ENCODE results near the gene RNU1-2. TPM values are rescaled to one million over a fixed set of nuclear protein-coding genes. Genes with fewer than 3 reads are reported as not detected.

Gene RNU1-2
- total RNA-seq, 1 donor from 2014 or later: 3,042 TPM

DNA sequence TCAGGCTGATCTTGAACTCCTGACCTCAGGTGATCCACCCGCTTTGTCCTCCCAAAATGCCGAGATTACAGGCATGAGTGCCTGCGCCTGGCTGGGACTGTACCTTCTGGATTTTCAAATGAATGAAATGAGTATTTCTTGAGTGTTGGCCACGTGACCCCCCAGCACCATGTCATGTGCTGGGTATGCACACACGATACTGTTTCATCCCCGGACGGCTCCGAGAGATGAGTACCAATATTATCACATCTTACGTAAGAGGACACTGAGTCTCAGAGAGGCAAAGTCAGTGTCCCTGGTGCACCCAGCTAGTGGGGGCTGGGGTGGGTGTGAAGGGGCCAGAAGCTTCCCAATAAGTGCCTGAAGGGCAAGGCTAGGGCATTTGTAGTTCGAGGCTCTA, 25.2 kb downstream of the RNU1-2 start:
- Mint-ChIP-seq H3K27ac (ENCODE audit: unreplicated experiment) (no peak overlapping the region), H3K9me3 (no peaks in the 10 kb centered on the region), H3K4me1 (peaks cover 44% of the 10 kb centered on the region), H3K36me3 (ENCODE audit: low read depth) (no peaks in the 10 kb centered on the region), H3K27me3 (ENCODE audit: low read depth) (no peaks in the 10 kb centered on the region), H3K4me3 (peak overlapping the region; percentile 78)
- TF ChIP-seq CTCF (conservative IDR thresholded peaks at IDR 0.05): no peak
- DNase-seq (ENCODE audit: low read depth, low spot score): no peak

- peak within 1 kb of the TSS; percentile 84 for H3K27ac Mint-ChIP-seq (ENCODE audit: unreplicated experiment)
- peak within 1 kb of the TSS; percentile 78 for H3K4me3 Mint-ChIP-seq
- DNase-seq (ENCODE audit: low read depth, low spot score): peak; percentile 63
- H3K36me3 Mint-ChIP-seq (ENCODE audit: low read depth): no peaks in the 10 kb centered on the region
- H3K27me3 Mint-ChIP-seq (ENCODE audit: low read depth): no peaks in the 10 kb centered on the region
- no peak for TF ChIP-seq CTCF (conservative IDR thresholded peaks at IDR 0.05)
- no peaks in the 10 kb centered on the region for H3K9me3 Mint-ChIP-seq
- H3K4me1 Mint-ChIP-seq: peaks cover 47% of the 10 kb centered on the region
These were observed 25.8 kb downstream of the RNU1-2 start, which contains the start of gene CROCC for GRCh38 chr1:16921391-16922185. TSS of gene CROCC (plus strand) at chr1:16921931. CDS start at chr1:16922019, 88 bp downstream.

DNA sequence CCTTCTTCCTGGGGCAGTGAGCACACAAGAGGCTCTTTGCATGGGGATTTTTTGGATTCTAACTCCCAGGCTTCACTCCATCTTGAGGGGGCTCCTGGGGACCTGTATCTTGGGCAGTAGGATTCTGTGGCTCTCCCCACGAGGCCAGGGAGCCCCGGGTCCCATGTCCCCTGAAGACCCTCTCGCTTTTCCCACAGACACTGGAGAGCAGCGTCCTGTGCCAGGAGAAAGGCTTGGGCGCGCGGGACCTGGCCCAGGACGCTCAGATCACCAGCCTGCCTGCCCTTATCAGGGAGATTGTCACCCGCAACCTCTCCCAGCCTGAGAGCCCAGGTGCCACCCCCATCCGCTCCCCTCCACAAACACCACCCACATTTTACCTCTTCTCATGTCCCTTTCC, 26.7 kb downstream of the RNU1-2 start:
- Mint-ChIP-seq H3K4me3 (peak overlapping the region; percentile 78), H3K27me3 (ENCODE audit: low read depth) (no peaks in the 10 kb centered on the region), H3K36me3 (ENCODE audit: low read depth) (no peaks in the 10 kb centered on the region), H3K27ac (ENCODE audit: unreplicated experiment) (no peak overlapping the region), H3K9me3 (no peaks in the 10 kb centered on the region), H3K4me1 (peaks cover 56% of the 10 kb centered on the region)
- no peak for DNase-seq (ENCODE audit: low read depth, low spot score)
- TF ChIP-seq CTCF (conservative IDR thresholded peaks at IDR 0.05): no peak

DNA sequence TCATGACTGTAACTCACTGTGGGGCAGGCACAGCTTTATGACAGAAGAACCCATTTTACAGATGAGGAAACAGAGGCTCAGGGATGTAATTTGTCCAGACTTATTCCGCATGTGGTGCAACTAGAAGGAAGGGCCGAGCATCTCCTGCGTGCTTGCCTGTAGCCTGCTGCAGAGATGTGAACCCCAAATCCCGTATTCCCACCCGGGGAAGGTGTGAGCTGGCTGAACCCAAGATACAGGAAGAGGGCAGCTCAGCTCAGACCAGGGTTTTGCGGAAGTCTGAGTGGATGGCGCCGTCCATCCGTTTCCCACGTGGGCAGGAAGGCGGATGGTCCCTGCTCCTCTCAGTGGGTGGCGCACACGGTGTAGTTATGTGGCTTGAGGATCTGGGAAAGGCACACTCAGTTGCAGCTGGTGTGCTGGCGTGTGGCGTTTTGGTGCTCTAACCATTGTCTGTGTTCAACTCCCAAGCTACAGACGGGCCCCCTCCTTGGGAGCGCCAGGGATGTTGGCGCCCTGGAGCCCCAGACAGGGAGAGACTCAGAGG, 27.2 kb downstream of the RNU1-2 start:
- Mint-ChIP-seq H3K36me3 (ENCODE audit: low read depth) (no peaks in the 10 kb centered on the region), H3K4me1 (peaks cover 60% of the 10 kb centered on the region), H3K27me3 (ENCODE audit: low read depth) (no peaks in the 10 kb centered on the region), H3K9me3 (no peaks in the 10 kb centered on the region), H3K27ac (ENCODE audit: unreplicated experiment) (no peak overlapping the region), H3K4me3 (peak overlapping the region; percentile 34)
- TF ChIP-seq CTCF (conservative IDR thresholded peaks at IDR 0.05): no peak
- DNase-seq (ENCODE audit: low read depth, low spot score): no peak

- no peak for DNase-seq (ENCODE audit: low read depth, low spot score)
- no peaks in the 10 kb centered on the region for H3K9me3 Mint-ChIP-seq
- H3K27me3 Mint-ChIP-seq (ENCODE audit: low read depth): no peaks in the 10 kb centered on the region
- H3K27ac Mint-ChIP-seq (ENCODE audit: unreplicated experiment): no peak overlapping the region
- H3K36me3 Mint-ChIP-seq (ENCODE audit: low read depth): no peaks in the 10 kb centered on the region
- peak overlapping the region; percentile 9 for H3K4me3 Mint-ChIP-seq
- no peak for TF ChIP-seq CTCF (conservative IDR thresholded peaks at IDR 0.05)
- H3K4me1 Mint-ChIP-seq: peaks cover 64% of the 10 kb centered on the region
These were observed 28.6 kb downstream of the RNU1-2 start for GRCh38 chr1:16924216-16924918.

All from neural crest cell (in vitro differentiated cells).